Measurements from ENCODE around the gene PITPNM2. TPM values are rescaled to one million over a fixed set of nuclear protein-coding genes. Genes with fewer than 3 reads are reported as not detected.

Gene PITPNM2
- polyA plus RNA-seq, 1 donor: 6.5 TPM

Other genes starting within 250 kb of the PITPNM2 start
- 8.4 TPM for gene ABCB9, start 184.6 kb downstream of the PITPNM2 start, polyA plus RNA-seq (ENCODE audit: insufficient read length)
- 14.5 TPM for gene OGFOD2, start 175.8 kb downstream of the PITPNM2 start, polyA plus RNA-seq (ENCODE audit: insufficient read length)
- gene ARL6IP4, start 170.4 kb downstream of the PITPNM2 start, polyA plus RNA-seq (ENCODE audit: insufficient read length): 152 TPM
- gene MPHOSPH9, start 82.1 kb upstream of the PITPNM2 start, polyA plus RNA-seq (ENCODE audit: insufficient read length): 55.9 TPM
- gene MTRFR, start 82.3 kb upstream of the PITPNM2 start, polyA plus RNA-seq (ENCODE audit: insufficient read length): 23.2 TPM
- gene CDK2AP1, start 120.8 kb upstream of the PITPNM2 start, polyA plus RNA-seq (ENCODE audit: insufficient read length): 172 TPM
- 38.8 TPM for gene SBNO1, start 213.8 kb upstream of the PITPNM2 start, polyA plus RNA-seq (ENCODE audit: insufficient read length)
- 58.7 TPM for gene KMT5A, start 233.0 kb upstream of the PITPNM2 start, polyA plus RNA-seq (ENCODE audit: insufficient read length)